GM10266 (cell line): ENCODE results near the gene AKR1A1.

Experiments
- DNase-seq: peaks from one replicate; pipeline ENCODE4 v3.0.0; 2012; ENCODE audit errors: extremely low spot score
- CTCF ChIP-seq: IDR thresholded peaks from 2 replicates; pipeline ENCODE4 v1.5.1; 2012; ENCODE audit warnings: mild to moderate bottlenecking, low read depth; ENCODE audit not compliant: control insufficient read depth, insufficient read depth; ENCODE audit errors: missing control alignments

Gene AKR1A1

GRCh38 chr1:45566722-45567121, 16.1 kb downstream of the AKR1A1 start:
- TF ChIP-seq CTCF: no peak

DNA sequence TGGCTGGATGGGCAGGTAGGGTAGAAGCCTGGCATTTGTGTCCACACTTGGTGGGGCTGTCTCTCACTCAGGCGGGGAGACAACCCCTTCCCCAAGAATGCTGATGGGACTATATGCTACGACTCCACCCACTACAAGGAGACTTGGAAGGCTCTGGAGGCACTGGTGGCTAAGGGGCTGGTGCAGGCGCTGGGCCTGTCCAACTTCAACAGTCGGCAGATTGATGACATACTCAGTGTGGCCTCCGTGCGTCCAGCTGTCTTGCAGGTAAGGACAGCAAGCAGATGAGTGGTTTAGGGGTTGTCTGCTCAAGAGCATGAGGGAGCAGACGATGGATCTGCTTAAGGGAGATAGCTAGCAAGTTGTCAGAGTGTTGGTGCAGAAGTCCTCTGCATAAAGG, 17.3 kb downstream of the AKR1A1 start:
- DNase-seq: no peak
- no peak for TF ChIP-seq CTCF

More at GRCh38 chr1:45566722-45567121, 16.1 kb downstream of the AKR1A1 start:
- no peak for DNase-seq

GRCh38 chr1:45568421-45568820, 17.8 kb downstream of the AKR1A1 start:
- no peak for DNase-seq
- no peak for TF ChIP-seq CTCF

DNA sequence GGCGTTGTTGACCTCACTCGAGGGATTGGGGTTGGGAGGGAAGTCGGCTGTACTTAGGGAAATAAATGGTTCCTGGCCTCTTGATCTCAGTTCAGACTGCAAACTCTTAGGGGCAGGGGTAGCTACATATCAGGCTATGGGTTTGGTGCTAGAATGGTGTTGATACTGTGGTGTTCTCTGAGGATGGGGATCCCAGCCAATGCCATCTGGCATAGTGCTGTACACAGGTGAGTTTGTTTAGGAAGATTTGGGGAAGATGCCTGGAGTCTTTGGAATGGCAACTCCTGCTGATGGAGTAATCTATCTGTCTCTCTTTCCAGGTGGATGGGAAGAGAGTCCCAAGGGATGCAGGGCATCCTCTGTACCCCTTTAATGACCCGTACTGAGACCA, 18.9 kb downstream of the AKR1A1 start:
- DNase-seq: no peak
- no peak for TF ChIP-seq CTCF

DNA sequence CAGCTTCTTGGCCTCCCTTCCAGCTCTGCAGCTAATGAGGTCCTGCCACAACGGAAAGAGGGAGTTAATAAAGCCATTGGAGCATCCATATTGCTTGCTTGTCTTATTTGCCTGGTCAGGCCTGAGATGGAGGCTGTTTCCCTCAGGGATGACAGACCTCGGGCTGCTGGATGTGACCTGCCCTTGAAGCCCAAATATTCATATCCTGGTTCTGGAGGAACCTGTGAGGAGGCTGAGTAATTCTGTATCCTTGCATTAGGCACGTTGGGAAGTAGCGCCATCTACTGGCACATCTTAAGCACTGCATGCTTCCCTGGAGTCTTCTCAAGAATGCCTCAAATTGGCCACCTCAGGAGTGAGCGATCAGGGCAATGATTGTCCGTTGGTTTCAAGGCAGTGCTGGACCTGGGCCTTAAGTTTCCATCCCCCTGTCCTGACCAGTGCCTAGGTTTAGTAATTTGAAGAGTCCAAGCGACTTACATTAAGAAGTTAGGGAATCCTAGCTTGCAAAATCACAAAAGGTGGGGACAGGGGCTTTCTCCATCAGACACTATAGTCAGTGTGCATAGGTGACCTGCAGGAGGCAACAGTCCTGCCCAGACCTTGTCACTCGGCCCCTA, 19.4 kb downstream of the AKR1A1 start:
- peak; percentile 59 for DNase-seq
- peak; percentile 99 for TF ChIP-seq CTCF

DNA sequence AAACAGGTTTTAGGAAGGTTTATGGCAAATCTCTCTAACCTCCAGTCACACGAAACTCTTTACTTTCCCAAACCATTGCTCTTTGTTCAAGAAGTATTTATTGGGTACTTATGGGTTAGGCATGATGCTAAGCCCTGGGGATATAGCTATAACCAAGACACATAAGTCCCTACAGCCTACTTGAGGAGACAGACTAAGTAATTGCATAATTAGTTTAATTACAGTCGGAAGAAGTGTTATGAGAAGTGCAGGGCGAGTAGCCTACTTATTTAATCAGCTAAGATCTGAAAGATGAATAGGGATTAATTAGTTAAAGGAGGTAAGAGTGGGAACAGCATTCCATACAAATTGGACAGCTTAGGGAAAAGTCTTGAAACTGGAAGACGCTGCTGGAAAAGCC, 20.0 kb downstream of the AKR1A1 start:
- DNase-seq: no peak
- TF ChIP-seq CTCF: no peak

- no peak for DNase-seq
Measured at GRCh38 chr1:45573231-45573804, 22.7 kb downstream of the AKR1A1 start.

More at GRCh38 chr1:45573231-45573804, 22.7 kb downstream of the AKR1A1 start:
- peak; percentile 23 for TF ChIP-seq CTCF
